ENCODE results near the gene COCH.

Gene COCH

GRCh38 chr14:30874120-30874998 lies at the start of gene COCH:
TSS of gene COCH (plus strand) at chr14:30874559. CDS start at chr14:30874939, 380 bp downstream.
- DNase-seq (ENCODE audit: low spot score) = peak; percentile 7

GRCh38 chr14:30826070-30826469 lies 48.3 kb upstream of the COCH start:
- DNase-seq (ENCODE audit: low spot score) = no peak

GRCh38 chr14:30829853-30830252 lies 44.5 kb upstream of the COCH start:
- DNase-seq (ENCODE audit: low spot score) = no peak

GRCh38 chr14:30834353-30834752 lies 40.0 kb upstream of the COCH start:
- DNase-seq (ENCODE audit: low spot score) = no peak

GRCh38 chr14:30838351-30838750 lies 36.0 kb upstream of the COCH start:
- no peak for DNase-seq (ENCODE audit: low spot score)

GRCh38 chr14:30840086-30840779 lies 34.1 kb upstream of the COCH start:
- no peak for DNase-seq (ENCODE audit: low spot score)

- DNase-seq (ENCODE audit: low spot score) = no peak
These were observed 31.9 kb upstream of the COCH start for GRCh38 chr14:30842431-30842830.

GRCh38 chr14:30848449-30849240 lies 25.7 kb upstream of the COCH start:
- no peak for DNase-seq (ENCODE audit: low spot score)

GRCh38 chr14:30849354-30849753 lies 25.0 kb upstream of the COCH start:
- no peak for DNase-seq (ENCODE audit: low spot score)

GRCh38 chr14:30849983-30850382 lies 24.4 kb upstream of the COCH start:
- DNase-seq (ENCODE audit: low spot score) = no peak

GRCh38 chr14:30853946-30854345 lies 20.4 kb upstream of the COCH start:
- DNase-seq (ENCODE audit: low spot score) = no peak

- no peak for DNase-seq (ENCODE audit: low spot score)
These were observed 19.9 kb upstream of the COCH start for GRCh38 chr14:30854492-30854891.

- DNase-seq (ENCODE audit: low spot score) = no peak
These were observed 18.9 kb upstream of the COCH start for GRCh38 chr14:30855345-30856037.

GRCh38 chr14:30861200-30861599 lies 13.2 kb upstream of the COCH start:
- no peak for DNase-seq (ENCODE audit: low spot score)

- DNase-seq (ENCODE audit: low spot score) = no peak
These were observed 9.4 kb upstream of the COCH start for GRCh38 chr14:30864934-30865333.

GRCh38 chr14:30868736-30869135 lies 5.6 kb upstream of the COCH start:
- no peak for DNase-seq (ENCODE audit: low spot score)

GRCh38 chr14:30869551-30870155 lies 4.7 kb upstream of the COCH start:
- DNase-seq (ENCODE audit: low spot score) = no peak

- DNase-seq (ENCODE audit: low spot score) = no peak
These were observed 1.8 kb upstream of the COCH start for GRCh38 chr14:30872602-30873001.

GRCh38 chr14:30873308-30874119 lies 845 bp upstream of the COCH start:
- DNase-seq (ENCODE audit: low spot score) = no peak

- DNase-seq (ENCODE audit: low spot score) = no peak
These were observed 834 bp downstream of the COCH start for GRCh38 chr14:30874999-30875787.

Measured in SW480 (cell line).